ENCODE data around the gene UBASH3A.

Gene UBASH3A

GRCh38 chr21:42398436-42399028 is 5.2 kb upstream of the UBASH3A start:
- Histone ChIP-seq H3K9me3 (ENCODE audit: insufficient read depth, low read length, severe bottlenecking) (peaks cover 8% of the 10 kb centered on the region), H3K4me2 (ENCODE audit: insufficient read depth, low read length) (no peak overlapping the region), H3K4me1 (ENCODE audit: insufficient read depth, low read length) (peaks cover 18% of the 10 kb centered on the region), H3K4me3 (ENCODE audit: low read depth in 1 of 2, low read length in 2 of 2) (no peak overlapping the region), H3K9ac (ENCODE audit: low read depth, low read length) (no peak overlapping the region), H3K36me3 (ENCODE audit: insufficient read depth, low read length) (no peaks in the 10 kb centered on the region), H2AFZ (ENCODE audit: low read depth, low read length) (no peak overlapping the region), H3K27me3 (ENCODE audit: insufficient read depth, low read length, poor library complexity) (no peaks in the 10 kb centered on the region), H3K79me2 (ENCODE audit: insufficient read depth, low read length) (peaks cover 16% of the 10 kb centered on the region), H3K27ac (ENCODE audit: low read length) (no peak overlapping the region; the same call in 1 of the 2 replicates), H4K20me1 (ENCODE audit: insufficient read depth, low read length) (no peaks in the 10 kb centered on the region)
- ATAC-seq (ENCODE audit: insufficient read depth, low read depth) (no peak), DNase-seq (no peak)
- TF ChIP-seq EZH2 (IDR thresholded peaks at IDR 0.05; ENCODE audit: borderline replicate concordance, low read depth, low read length, severe bottlenecking), result no peak
- TF ChIP-seq, protein P1, sequence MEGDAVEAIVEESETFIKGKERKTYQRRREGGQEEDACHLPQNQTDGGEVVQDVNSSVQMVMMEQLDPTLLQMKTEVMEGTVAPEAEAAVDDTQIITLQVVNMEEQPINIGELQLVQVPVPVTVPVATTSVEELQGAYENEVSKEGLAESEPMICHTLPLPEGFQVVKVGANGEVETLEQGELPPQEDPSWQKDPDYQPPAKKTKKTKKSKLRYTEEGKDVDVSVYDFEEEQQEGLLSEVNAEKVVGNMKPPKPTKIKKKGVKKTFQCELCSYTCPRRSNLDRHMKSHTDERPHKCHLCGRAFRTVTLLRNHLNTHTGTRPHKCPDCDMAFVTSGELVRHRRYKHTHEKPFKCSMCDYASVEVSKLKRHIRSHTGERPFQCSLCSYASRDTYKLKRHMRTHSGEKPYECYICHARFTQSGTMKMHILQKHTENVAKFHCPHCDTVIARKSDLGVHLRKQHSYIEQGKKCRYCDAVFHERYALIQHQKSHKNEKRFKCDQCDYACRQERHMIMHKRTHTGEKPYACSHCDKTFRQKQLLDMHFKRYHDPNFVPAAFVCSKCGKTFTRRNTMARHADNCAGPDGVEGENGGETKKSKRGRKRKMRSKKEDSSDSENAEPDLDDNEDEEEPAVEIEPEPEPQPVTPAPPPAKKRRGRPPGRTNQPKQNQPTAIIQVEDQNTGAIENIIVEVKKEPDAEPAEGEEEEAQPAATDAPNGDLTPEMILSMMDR (IDR thresholded peaks at IDR 0.05; ENCODE audit: borderline replicate concordance, extremely low read depth, low read length, poor library complexity, severe bottlenecking), result no peak

DNA sequence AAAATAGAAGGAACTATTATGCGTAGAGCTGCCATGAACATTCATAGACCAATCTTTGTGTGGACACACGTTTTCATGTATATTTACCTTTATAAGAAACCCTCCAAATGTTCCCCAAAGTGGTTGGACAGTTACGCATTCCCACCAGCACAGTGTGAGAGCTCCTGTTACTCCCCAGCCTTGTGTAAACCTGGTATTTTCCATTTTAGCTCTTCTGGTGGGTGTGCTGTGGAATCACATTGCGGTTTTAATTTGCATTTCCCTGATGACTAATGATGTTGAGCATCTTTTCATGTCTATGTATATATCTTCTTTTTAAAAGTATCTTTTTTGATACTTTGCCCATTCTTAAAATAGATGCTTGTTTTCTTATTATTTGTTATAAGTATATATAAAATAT is 3.2 kb upstream of the UBASH3A start:
- TF ChIP-seq, protein P1 (IDR thresholded peaks at IDR 0.05; ENCODE audit: borderline replicate concordance, extremely low read depth, low read length, poor library complexity, severe bottlenecking), result no peak
- TF ChIP-seq EZH2 (IDR thresholded peaks at IDR 0.05; ENCODE audit: borderline replicate concordance, low read depth, low read length, severe bottlenecking), result no peak
- Histone ChIP-seq H3K4me1 (ENCODE audit: insufficient read depth, low read length) (peaks cover 31% of the 10 kb centered on the region), H3K27me3 (ENCODE audit: insufficient read depth, low read length, poor library complexity) (no peaks in the 10 kb centered on the region), H3K79me2 (ENCODE audit: insufficient read depth, low read length) (peaks cover 36% of the 10 kb centered on the region), H4K20me1 (ENCODE audit: insufficient read depth, low read length) (no peaks in the 10 kb centered on the region), H3K9me3 (ENCODE audit: insufficient read depth, low read length, severe bottlenecking) (peaks cover 8% of the 10 kb centered on the region), H3K4me3 (ENCODE audit: low read depth in 1 of 2, low read length in 2 of 2) (no peak overlapping the region), H3K9ac (ENCODE audit: low read depth, low read length) (no peak overlapping the region), H3K4me2 (ENCODE audit: insufficient read depth, low read length) (no peak overlapping the region), H3K36me3 (ENCODE audit: insufficient read depth, low read length) (no peaks in the 10 kb centered on the region), H2AFZ (ENCODE audit: low read depth, low read length) (no peak overlapping the region), H3K27ac (ENCODE audit: low read length) (no peak overlapping the region)
- ATAC-seq (ENCODE audit: insufficient read depth, low read depth) (no peak), DNase-seq (no peak)

- TF ChIP-seq EZH2 (IDR thresholded peaks at IDR 0.05; ENCODE audit: borderline replicate concordance, low read depth, low read length, severe bottlenecking), result no peak
- TF ChIP-seq, protein P1 (IDR thresholded peaks at IDR 0.05; ENCODE audit: borderline replicate concordance, extremely low read depth, low read length, poor library complexity, severe bottlenecking), result no peak
- Histone ChIP-seq H3K4me2 (ENCODE audit: insufficient read depth, low read length) (no peak overlapping the region), H3K27me3 (ENCODE audit: insufficient read depth, low read length, poor library complexity) (no peaks in the 10 kb centered on the region), H2AFZ (ENCODE audit: low read depth, low read length) (no peak overlapping the region), H3K36me3 (ENCODE audit: insufficient read depth, low read length) (no peaks in the 10 kb centered on the region), H3K27ac (ENCODE audit: low read length) (no peak overlapping the region), H3K9me3 (ENCODE audit: insufficient read depth, low read length, severe bottlenecking) (peaks cover 8% of the 10 kb centered on the region), H3K4me1 (ENCODE audit: insufficient read depth, low read length) (peaks cover 38% of the 10 kb centered on the region), H3K9ac (ENCODE audit: low read depth, low read length) (no peak overlapping the region), H3K79me2 (ENCODE audit: insufficient read depth, low read length) (peaks cover 43% of the 10 kb centered on the region), H3K4me3 (ENCODE audit: low read depth in 1 of 2, low read length in 2 of 2) (no peak overlapping the region), H4K20me1 (ENCODE audit: insufficient read depth, low read length) (no peaks in the 10 kb centered on the region)
- ATAC-seq (ENCODE audit: insufficient read depth, low read depth) (no peak), DNase-seq (no peak)
Measured at GRCh38 chr21:42401154-42401553, 2.5 kb upstream of the UBASH3A start.
